Measurements from ENCODE around the gene MRPL44.

The MRPL44 gene

DNA sequence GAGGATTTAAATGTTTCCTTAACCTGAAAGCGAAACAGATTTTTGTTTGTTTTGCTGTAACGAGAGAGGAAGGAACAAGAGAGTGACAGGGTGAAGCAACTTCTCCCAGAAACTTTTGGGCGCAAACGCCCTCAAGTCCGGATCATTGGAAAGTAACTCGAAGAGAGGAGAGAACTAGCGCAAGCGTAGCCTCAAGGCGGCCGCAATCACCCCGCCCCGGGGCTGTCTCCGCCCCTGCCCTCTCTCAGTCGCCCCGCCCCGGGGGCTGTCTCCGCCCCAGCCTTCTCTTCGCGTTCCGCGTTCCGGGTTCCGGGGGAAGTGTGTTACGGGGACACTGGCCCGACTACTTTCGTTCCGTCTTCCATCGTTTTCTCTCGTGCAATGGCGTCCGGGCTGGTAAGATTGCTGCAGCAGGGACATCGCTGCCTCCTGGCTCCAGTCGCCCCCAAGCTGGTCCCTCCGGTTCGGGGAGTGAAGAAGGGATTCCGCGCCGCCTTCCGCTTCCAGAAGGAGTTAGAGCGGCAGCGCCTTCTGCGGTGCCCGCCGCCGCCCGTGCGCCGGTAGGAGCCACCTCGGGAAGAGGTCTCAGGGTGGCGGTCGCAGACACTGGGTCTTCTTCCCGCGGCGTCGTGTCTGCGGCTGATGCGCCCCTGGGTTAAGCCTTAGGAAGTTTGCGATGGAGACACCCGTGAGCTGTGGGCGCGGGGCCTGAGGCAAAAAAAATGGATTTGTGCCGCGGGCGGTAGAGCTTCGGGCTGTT is at the start of gene MRPL44:
MRPL44 (plus strand) TSS at position 372 of the 760 bp plus-strand sequence; CDS start at position 382, 10 bp downstream.
- Histone ChIP-seq H3K36me3 (peaks cover 24 to 30% (median 29%) of the 10 kb centered on the region in 11 experiments; a peak in 21 of 22 replicates), H3K4me3 (peak within 1 kb of the TSS; percentile 80 to 99 (median 96)), H4K20me1 (peaks cover 27 to 47% (median 42%) of the 10 kb centered on the region in 11 experiments), H3K4me2 (peak within 1 kb of the TSS; percentile 76 to 97 (median 88)), H3K4me1 (peaks cover 41 to 52% (median 50%) of the 10 kb centered on the region in 10 experiments), H3K27ac (peak within 1 kb of the TSS; percentile 87 to 97 (median 94)), H3K9me3 (replicated peaks in 1 of 11) (no peaks in the 10 kb centered on the region), H3K9ac (peak within 1 kb of the TSS; percentile 87 to 99 (median 96)), H3K27me3 (no peaks in the 10 kb centered on the region)
- peak in 9 of 11 experiments; percentile 53 to 87 (median 69); a peak in 14 of 22 replicates for TF ChIP-seq Cebpa-rat (IDR thresholded peaks at IDR 0.05)

DNA sequence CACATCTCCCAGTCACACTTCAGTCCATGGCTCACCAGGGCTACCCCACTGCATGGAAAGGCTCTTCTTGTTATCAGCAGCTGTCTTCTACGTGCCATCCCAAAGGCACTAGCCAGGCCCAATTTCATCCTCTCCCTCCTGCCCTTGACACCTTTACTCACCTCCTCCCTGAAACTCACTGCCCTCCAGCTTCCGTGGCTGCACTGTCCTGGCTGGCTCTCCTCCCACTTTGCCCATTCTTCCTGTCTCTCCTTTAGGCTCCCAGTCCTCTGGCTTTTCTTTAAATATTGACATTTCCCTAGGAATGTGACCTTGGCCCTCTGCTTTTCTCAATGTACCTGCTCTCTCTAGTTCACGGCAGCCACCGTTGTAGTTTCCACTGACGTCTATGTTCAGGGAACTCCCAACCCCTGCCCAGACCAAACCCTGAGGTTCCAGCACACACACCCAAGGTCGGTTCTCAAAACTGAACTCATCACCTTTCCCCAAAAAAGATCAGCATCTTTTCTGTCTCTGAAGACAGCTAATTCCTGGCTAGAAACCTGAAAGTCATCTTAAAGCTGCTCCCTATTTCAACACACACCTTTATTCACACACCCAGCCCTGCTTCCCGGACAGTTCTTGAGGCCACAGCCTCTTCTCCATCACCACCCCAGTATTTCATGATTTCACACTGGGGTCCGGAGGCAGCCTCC is 48.8 kb upstream of the MRPL44 start:
- H3K4me2 ChIP-seq: peak overlapping the region in 2 of 11 experiments; percentile 5 to 25; a peak in 1 of 22 replicates
- no peaks in the 10 kb centered on the region for H3K27me3 ChIP-seq
- peaks cover 33 to 97% (median 46%) of the 10 kb centered on the region in 11 experiments for H3K36me3 ChIP-seq
- H3K9me3 ChIP-seq (replicated peaks in 1 of 11): no peaks in the 10 kb centered on the region
- H3K27ac ChIP-seq: no peak overlapping the region
- peaks cover 0 to 97% (median 20%) of the 10 kb centered on the region in 11 experiments; a peak in 14 of 22 replicates for H4K20me1 ChIP-seq
- peaks cover 0 to 15% (median 10%) of the 10 kb centered on the region in 10 experiments; a peak in 12 of 20 replicates for H3K4me1 ChIP-seq
- no peak for TF ChIP-seq Cebpa-rat (IDR thresholded peaks at IDR 0.05)
- H3K4me3 ChIP-seq: no peak overlapping the region
- H3K9ac ChIP-seq: no peak overlapping the region

DNA sequence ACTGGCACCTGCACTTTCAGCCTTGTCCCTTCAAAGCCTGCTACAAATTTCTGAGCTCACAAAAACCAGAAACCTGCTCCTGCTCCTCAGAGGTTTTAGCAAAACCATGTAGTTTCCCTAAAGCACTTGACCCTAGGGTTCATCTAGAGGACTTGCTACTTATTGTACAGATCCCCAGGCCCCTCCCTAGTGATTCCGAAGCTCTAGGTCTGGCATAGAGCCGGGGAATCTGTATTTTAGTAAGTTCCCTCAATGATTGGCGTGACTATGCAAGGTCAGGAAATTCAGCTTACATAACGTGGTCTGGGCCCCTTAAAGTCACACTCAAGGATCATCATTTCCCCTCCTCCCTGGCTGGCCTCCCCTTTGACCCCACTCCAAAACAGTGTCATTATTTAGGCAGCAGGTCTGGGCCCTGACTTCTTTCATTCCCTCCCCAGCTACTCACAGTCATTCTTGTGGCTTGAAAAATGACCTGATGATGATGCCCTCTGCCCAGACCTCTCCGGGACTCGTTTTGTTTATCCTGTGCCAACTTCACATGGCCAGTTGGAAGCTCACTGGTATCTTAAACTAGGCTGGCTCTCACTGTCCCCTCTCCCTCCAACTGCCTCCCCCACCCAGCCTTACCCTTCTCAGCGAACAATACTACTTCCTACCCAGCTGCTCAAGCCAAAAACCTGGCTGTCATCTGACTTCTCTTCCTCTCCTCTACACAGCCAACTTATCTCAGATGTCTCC is 48.1 kb upstream of the MRPL44 start:
- no peaks in the 10 kb centered on the region for H3K9me3 ChIP-seq (replicated peaks in 1 of 11)
- no peak overlapping the region for H3K4me2 ChIP-seq
- TF ChIP-seq Cebpa-rat (IDR thresholded peaks at IDR 0.05): no peak
- H3K4me1 ChIP-seq: peaks cover 0 to 15% (median 10%) of the 10 kb centered on the region in 10 experiments; a peak in 12 of 20 replicates
- H4K20me1 ChIP-seq: peaks cover 0 to 97% (median 20%) of the 10 kb centered on the region in 11 experiments; a peak in 14 of 22 replicates
- H3K27me3 ChIP-seq: no peaks in the 10 kb centered on the region
- H3K27ac ChIP-seq: no peak overlapping the region
- H3K9ac ChIP-seq: no peak overlapping the region
- peaks cover 26 to 97% (median 41%) of the 10 kb centered on the region in 11 experiments for H3K36me3 ChIP-seq
- H3K4me3 ChIP-seq: no peak overlapping the region

DNA sequence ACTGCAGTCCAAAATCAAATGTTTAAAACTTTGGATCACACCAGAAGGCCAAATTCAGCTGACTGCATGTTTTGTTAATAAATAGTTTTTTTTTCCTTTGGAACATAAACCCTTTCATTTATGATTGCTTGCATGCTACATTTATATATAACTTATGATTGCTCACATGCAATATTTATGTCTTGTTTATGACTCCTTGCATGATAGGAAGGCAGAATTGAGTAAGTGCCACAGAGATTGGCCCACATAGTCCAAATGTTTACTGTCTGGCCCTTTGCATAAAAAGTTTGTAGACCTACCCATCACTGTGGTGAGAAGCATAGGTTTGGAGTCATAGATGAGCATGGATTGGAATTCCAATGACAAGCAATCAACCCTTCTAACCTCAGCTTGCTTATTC is 42.9 kb upstream of the MRPL44 start:
- Histone ChIP-seq H3K9ac (no peak overlapping the region), H3K27me3 (no peaks in the 10 kb centered on the region), H3K9me3 (replicated peaks in 1 of 11) (peaks cover 0 to 5% (median 0%) of the 10 kb centered on the region in 11 experiments; a peak in 2 of 22 replicates), H3K36me3 (peaks cover 48 to 97% (median 60%) of the 10 kb centered on the region in 11 experiments), H3K4me1 (peaks cover 9 to 27% (median 11%) of the 10 kb centered on the region in 10 experiments), H3K4me3 (no peak overlapping the region), H3K27ac (no peak overlapping the region), H3K4me2 (no peak overlapping the region), H4K20me1 (peaks cover 0 to 99% (median 3%) of the 10 kb centered on the region in 11 experiments; a peak in 11 of 22 replicates)
- TF ChIP-seq Cebpa-rat (IDR thresholded peaks at IDR 0.05): no peak

DNA sequence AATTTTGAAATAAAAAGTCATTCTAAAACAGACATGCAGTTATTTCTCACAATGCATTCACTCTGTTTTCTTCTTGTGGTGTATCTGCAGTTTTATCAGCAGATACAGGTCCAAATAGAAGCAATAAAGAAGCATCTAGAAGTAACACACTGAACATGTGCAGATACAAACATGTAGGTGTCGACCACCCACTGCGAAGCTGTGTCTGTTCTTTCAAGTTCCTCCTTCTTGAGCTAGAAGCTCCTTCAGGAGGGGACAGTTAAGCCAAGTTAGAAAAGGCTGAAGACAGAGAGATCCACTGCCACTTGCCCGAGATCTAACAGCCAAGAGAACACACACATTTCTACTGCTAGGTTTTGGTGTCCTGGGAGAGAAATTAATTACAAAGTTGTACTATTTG is 42.2 kb upstream of the MRPL44 start:
- no peak for TF ChIP-seq Cebpa-rat (IDR thresholded peaks at IDR 0.05)
- no peaks in the 10 kb centered on the region for H3K27me3 ChIP-seq
- no peak overlapping the region for H3K27ac ChIP-seq
- H3K4me2 ChIP-seq: peak overlapping the region in 2 of 11 experiments; percentile 50 to 53; a peak in 3 of 22 replicates
- H3K4me1 ChIP-seq: peaks cover 14 to 34% (median 17%) of the 10 kb centered on the region in 10 experiments
- H4K20me1 ChIP-seq: peaks cover 0 to 99% (median 0%) of the 10 kb centered on the region in 11 experiments; a peak in 10 of 22 replicates
- H3K36me3 ChIP-seq: peaks cover 48 to 97% (median 60%) of the 10 kb centered on the region in 11 experiments
- H3K4me3 ChIP-seq: no peak overlapping the region
- no peak overlapping the region for H3K9ac ChIP-seq
- peaks cover 0 to 12% (median 0%) of the 10 kb centered on the region in 11 experiments; a peak in 4 of 22 replicates for H3K9me3 ChIP-seq (replicated peaks in 1 of 11)

DNA sequence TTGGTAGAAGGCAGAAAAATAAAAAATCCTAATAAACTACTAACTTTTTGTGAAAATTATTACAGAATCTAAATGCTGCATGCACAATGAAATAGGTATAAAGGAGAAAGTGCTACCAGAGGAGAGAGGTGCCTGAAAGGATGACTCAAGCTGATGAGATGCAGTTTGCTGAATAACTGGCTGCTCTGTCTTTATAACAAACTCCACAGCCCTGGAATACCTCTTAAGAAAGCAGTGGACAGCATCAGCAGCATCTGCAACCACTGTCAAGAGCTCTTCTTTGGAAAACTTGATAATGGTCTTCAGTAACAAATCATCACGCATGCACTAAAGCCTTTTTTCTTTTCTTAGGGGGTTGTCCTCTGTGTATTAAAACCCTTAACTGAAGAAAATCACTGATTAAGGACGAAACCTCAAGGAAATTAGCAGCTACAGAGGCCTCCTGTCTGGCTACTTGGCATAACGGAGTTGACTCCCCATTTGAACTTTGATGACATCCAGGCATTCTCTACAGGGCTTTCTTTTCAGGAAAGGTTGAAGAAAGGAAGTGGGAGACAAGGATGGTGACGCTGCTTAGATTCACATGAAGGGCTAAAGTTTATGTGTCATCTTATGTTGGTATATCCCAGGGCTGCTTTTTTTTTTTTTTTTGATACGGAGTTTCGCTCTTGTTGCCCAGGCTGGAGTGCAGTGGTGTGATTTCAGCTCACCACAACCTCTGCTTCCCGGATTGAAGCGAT is 40.9 kb upstream of the MRPL44 start:
- H3K9me3 ChIP-seq (replicated peaks in 1 of 11): peaks cover 0 to 21% (median under 1%) of the 10 kb centered on the region in 11 experiments; a peak in 10 of 22 replicates
- no peak overlapping the region for H3K4me3 ChIP-seq
- TF ChIP-seq Cebpa-rat (IDR thresholded peaks at IDR 0.05): no peak
- H3K4me1 ChIP-seq: peaks cover 14 to 46% (median 18%) of the 10 kb centered on the region in 10 experiments
- no peak overlapping the region for H3K4me2 ChIP-seq
- H3K27me3 ChIP-seq: no peaks in the 10 kb centered on the region
- H4K20me1 ChIP-seq: peaks cover 0 to 99% (median 0%) of the 10 kb centered on the region in 11 experiments; a peak in 10 of 22 replicates
- H3K9ac ChIP-seq: no peak overlapping the region
- no peak overlapping the region for H3K27ac ChIP-seq
- peaks cover 47 to 98% (median 70%) of the 10 kb centered on the region in 11 experiments for H3K36me3 ChIP-seq

DNA sequence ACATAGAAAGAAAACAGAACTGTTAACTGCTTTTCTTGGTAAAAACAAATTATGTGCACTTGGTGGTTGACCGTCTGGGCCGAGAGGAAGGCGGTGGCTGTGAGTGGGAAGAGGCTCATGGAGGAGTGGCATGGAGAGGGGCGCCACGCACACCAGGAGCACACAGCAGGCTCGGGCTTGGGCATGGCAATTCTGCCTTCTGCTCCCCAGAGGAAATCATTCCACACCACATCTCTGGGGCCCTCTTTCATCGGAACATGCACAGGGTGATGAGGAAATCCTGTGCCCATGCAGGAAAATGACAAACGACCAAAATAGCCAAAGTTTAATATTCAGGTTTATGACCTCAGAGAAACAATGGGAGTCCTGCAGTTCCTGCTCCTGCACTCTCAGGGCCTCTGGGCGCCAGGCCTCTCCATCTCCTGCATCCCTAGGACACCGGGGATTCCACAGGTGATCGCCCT is 38.6 kb upstream of the MRPL44 start:
- peaks cover 0 to 95% (median 5%) of the 10 kb centered on the region in 11 experiments; a peak in 11 of 22 replicates for H4K20me1 ChIP-seq
- H3K4me3 ChIP-seq: no peak overlapping the region; a peak in 1 of 20 replicates
- H3K36me3 ChIP-seq: peaks cover 40 to 94% (median 62%) of the 10 kb centered on the region in 11 experiments
- peaks cover 0 to 35% (median 17%) of the 10 kb centered on the region in 11 experiments; a peak in 16 of 22 replicates for H3K9me3 ChIP-seq (replicated peaks in 1 of 11)
- peaks cover 14 to 52% (median 18%) of the 10 kb centered on the region in 10 experiments for H3K4me1 ChIP-seq
- peak overlapping the region in 8 of 11 experiments; percentile 0 to 43 (median 31); a peak in 9 of 22 replicates for H3K27ac ChIP-seq
- no peak for TF ChIP-seq Cebpa-rat (IDR thresholded peaks at IDR 0.05)
- H3K4me2 ChIP-seq: peak overlapping the region; percentile 33 to 75 (median 58); a peak in 20 of 22 replicates
- H3K9ac ChIP-seq: no peak overlapping the region; a peak in 1 of 22 replicates
- H3K27me3 ChIP-seq: no peaks in the 10 kb centered on the region
